ENCODE data around the gene PTPN5. TPM values are rescaled to one million over a fixed set of nuclear protein-coding genes. Genes with fewer than 3 reads are reported as not detected.

The PTPN5 gene
- total RNA-seq, 1 experiment from 2014 or later: not detected

DNA sequence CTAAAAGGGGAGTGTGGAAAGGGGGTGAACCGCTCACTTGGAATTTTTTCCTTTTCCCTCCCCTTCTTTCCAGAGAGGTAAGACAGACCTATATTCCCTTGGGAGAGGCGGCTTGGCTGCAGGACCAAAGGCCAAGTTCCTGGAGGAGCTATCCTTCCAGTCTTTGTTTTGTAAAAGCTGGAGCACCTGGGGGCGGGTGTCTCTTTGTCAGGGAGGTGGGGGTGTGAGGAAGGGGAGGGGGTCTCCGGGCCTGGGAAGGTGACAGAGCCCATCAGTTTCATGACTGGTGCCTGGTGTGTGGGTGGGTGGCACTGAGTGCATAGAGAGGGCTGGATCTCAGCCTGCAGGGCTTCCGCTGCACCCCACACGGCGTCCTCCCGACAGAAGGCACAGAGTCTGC is 18.5 kb downstream of the PTPN5 start:
- intact Hi-C loops (cut with micrococcal nuclease; ENCODE audit: unreplicated experiment): no loop called here
- Mint-ChIP-seq H3K4me1 (ENCODE audit: low read depth, unreplicated experiment) (peaks cover 17% of the 10 kb centered on the region), H3K27ac (ENCODE audit: unreplicated experiment) (no peak overlapping the region), H3K27me3 (ENCODE audit: unreplicated experiment) (peaks cover 28% of the 10 kb centered on the region), H3K36me3 (ENCODE audit: insufficient read depth, unreplicated experiment) (no peaks in the 10 kb centered on the region), H3K4me3 (ENCODE audit: low read depth, unreplicated experiment) (no peak overlapping the region), H3K9me3 (ENCODE audit: low read depth, unreplicated experiment) (no peaks in the 10 kb centered on the region)
- CTCF ChIA-PET: interaction anchor here (0.9 kb wide), 1 partner anchor 12 kb away, joined by 5 read pairs; no protein-coding TSS in a partner anchor
- TF ChIP-seq, protein P1, sequence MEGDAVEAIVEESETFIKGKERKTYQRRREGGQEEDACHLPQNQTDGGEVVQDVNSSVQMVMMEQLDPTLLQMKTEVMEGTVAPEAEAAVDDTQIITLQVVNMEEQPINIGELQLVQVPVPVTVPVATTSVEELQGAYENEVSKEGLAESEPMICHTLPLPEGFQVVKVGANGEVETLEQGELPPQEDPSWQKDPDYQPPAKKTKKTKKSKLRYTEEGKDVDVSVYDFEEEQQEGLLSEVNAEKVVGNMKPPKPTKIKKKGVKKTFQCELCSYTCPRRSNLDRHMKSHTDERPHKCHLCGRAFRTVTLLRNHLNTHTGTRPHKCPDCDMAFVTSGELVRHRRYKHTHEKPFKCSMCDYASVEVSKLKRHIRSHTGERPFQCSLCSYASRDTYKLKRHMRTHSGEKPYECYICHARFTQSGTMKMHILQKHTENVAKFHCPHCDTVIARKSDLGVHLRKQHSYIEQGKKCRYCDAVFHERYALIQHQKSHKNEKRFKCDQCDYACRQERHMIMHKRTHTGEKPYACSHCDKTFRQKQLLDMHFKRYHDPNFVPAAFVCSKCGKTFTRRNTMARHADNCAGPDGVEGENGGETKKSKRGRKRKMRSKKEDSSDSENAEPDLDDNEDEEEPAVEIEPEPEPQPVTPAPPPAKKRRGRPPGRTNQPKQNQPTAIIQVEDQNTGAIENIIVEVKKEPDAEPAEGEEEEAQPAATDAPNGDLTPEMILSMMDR (IDR thresholded peaks at IDR 0.05; ENCODE audit: unreplicated experiment): no peak
- no peak for DNase-seq
- no TSS peak for BruUV-seq (replicated peaks)

DNA sequence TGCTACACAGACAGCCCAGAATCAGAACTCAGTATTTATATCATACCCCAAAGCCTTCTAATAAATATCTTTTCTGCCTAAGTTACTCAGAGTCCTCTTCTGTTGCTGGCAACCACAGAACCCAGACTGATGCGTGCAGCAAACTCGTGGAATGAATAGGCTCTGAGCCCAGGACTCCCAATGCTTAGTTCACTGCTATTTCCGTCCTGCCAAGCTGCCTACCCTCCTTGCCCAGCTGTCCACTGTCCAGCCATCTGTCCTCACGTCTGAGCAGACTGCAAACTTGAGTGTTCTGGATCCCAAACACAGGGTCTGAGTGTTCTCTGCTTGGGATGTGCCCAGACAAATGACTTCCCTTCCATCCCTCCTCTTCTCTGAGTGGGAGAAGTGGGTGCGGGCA is 19.4 kb downstream of the PTPN5 start:
- CTCF ChIA-PET: no interaction called here
- H3K4me1 Mint-ChIP-seq (ENCODE audit: low read depth, unreplicated experiment): peaks cover 17% of the 10 kb centered on the region

DNA sequence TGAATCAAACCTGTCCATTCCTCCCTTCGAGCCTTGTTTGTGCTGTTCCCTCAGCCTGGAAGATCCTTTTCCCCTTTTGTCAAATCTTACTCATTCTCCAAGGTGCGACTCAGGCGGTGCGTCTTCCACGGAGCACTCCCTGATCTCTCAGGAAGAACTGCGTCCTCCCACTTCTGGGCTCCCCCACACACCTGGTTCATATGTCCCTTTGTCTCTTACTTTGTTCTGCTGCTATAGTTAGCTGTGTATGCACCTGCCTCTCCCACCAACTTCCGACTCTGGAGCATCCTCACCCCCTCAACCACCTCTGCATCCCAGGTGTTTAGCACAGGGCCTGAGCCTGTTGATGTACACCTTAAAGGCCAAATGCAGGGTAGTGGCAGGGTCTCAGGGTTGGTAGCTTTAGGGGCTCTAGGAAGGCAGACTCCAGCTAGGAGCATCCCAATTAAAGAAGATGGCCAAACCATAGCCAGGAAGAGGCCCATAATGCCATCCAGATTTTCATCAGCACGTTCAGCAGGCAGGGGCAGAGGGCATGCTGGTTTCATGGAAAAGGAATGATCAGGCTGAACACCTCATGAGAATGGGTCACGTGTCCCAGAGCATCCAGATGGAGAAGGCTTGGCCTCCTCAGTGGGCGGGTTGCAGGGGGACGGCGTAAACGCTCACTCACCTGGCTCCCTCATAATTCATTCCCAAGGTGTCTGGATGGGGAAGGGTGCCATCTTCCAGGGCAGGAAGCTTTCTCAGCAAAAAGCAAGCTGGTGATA is 20.1 kb downstream of the PTPN5 start:
- Mint-ChIP-seq H3K9me3 (ENCODE audit: low read depth, unreplicated experiment) (no peaks in the 10 kb centered on the region), H3K27ac (ENCODE audit: unreplicated experiment) (no peak overlapping the region), H3K4me1 (ENCODE audit: low read depth, unreplicated experiment) (peaks cover 17% of the 10 kb centered on the region), H3K27me3 (ENCODE audit: unreplicated experiment) (peaks cover 28% of the 10 kb centered on the region), H3K4me3 (ENCODE audit: low read depth, unreplicated experiment) (no peak overlapping the region), H3K36me3 (ENCODE audit: insufficient read depth, unreplicated experiment) (no peaks in the 10 kb centered on the region)
- DNase-seq: no peak
- TF ChIP-seq, protein P1 (IDR thresholded peaks at IDR 0.05; ENCODE audit: unreplicated experiment): no peak
- intact Hi-C loops (cut with micrococcal nuclease; ENCODE audit: unreplicated experiment): no loop called here
- no TSS peak for BruUV-seq (replicated peaks)
- CTCF ChIA-PET: interaction anchor here (0.5 kb wide), 1 partner anchor 8 kb away, joined by 3 read pairs; no protein-coding TSS in a partner anchor

More for the DNA sequence above, 19.4 kb downstream of the PTPN5 start:
- no peaks in the 10 kb centered on the region for H3K36me3 Mint-ChIP-seq (ENCODE audit: insufficient read depth, unreplicated experiment)
- H3K9me3 Mint-ChIP-seq (ENCODE audit: low read depth, unreplicated experiment): no peaks in the 10 kb centered on the region
- H3K27ac Mint-ChIP-seq (ENCODE audit: unreplicated experiment): no peak overlapping the region
- no TSS peak for BruUV-seq (replicated peaks)
- TF ChIP-seq, protein P1 (IDR thresholded peaks at IDR 0.05; ENCODE audit: unreplicated experiment): no peak
- H3K27me3 Mint-ChIP-seq (ENCODE audit: unreplicated experiment): peaks cover 28% of the 10 kb centered on the region
- intact Hi-C loops (cut with micrococcal nuclease; ENCODE audit: unreplicated experiment): no loop called here
- no peak overlapping the region for H3K4me3 Mint-ChIP-seq (ENCODE audit: low read depth, unreplicated experiment)
- DNase-seq: no peak

DNA sequence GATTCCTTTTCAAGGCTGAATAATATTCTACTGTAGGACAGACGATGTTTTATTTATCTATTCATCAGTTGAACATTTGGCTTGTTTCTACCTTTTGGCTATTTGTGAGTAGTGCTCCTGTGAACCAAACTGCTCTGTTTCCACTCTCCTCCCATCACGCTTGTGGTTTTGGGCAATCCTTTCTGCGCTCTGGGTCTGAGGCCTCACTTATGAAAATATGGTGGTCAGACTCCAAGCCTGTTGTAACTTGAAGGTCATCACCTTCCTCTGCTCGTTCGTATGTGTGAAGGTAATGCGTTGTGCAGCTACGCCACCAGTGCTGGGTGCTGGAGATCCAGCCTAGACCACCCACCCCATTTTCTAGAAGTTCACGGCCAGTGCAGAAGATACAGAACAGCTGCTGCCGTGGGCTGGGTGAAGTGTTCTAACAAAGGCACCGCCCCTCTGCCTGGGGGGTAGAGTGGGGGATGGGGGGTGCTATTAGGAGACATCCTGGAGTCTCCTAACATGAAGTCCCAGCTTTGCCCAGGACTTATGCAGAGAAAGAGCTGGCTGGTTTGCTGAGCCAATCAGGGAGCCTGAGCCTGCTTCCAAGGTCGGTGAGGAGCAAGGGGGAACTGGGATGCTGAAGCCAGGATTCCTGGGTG is 21.0 kb downstream of the PTPN5 start:
- CTCF ChIA-PET: interaction anchor here (0.5 kb wide), 1 partner anchor 9 kb away, joined by 3 read pairs; no protein-coding TSS in a partner anchor
- Mint-ChIP-seq H3K9me3 (ENCODE audit: low read depth, unreplicated experiment) (no peaks in the 10 kb centered on the region), H3K36me3 (ENCODE audit: insufficient read depth, unreplicated experiment) (no peaks in the 10 kb centered on the region), H3K4me3 (ENCODE audit: low read depth, unreplicated experiment) (no peak overlapping the region), H3K27me3 (ENCODE audit: unreplicated experiment) (peaks cover 28% of the 10 kb centered on the region), H3K4me1 (ENCODE audit: low read depth, unreplicated experiment) (peaks cover 17% of the 10 kb centered on the region), H3K27ac (ENCODE audit: unreplicated experiment) (peak overlapping the region; percentile 70)
- DNase-seq: no peak
- no TSS peak for BruUV-seq (replicated peaks)
- intact Hi-C loops (cut with micrococcal nuclease; ENCODE audit: unreplicated experiment): no loop called here
- TF ChIP-seq, protein P1 (IDR thresholded peaks at IDR 0.05; ENCODE audit: unreplicated experiment): no peak
